ENCODE results near the gene IL12RB2. TPM values are rescaled to one million over a fixed set of nuclear protein-coding genes. Genes with fewer than 3 reads are reported as not detected.

The IL12RB2 gene
- total and polyA plus RNA-seq, 2 donors (not counting 3 experiments of a cell fraction or from before 2014, with no cell fraction given): 0.42 TPM; not detected in 1

DNA sequence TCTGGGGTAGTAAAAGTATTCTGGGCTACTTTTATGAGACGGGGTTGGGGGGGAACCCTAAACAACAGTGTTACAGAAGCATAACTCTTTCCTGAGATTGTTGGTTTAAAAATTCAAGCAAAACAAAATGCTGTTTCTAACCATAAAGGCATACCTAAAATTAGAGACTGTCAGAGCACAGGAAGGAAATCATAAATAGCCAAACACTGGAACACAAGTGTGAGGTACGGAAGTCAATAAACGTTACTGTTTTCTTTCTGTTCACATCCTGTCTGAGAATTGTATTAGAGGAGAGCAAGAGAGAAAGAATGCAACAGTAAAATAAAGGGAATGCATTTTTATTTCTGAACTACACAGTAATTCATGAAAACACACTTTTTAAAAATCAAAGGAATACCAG, 42.8 kb upstream of the IL12RB2 start:
- peak overlapping the region; percentile 28 for H2AFZ ChIP-seq (ENCODE audit: low read depth, low read length)
- POLR2A ChIA-PET: no interaction called here
- H3K36me3 ChIP-seq (ENCODE audit: control insufficient read depth in 2 of 2, extremely low read depth in 1 of 2, insufficient read depth in 2 of 2, low read length in 2 of 2): no peaks in the 10 kb centered on the region
- dilution Hi-C loops (cut with MboI; ENCODE audit: extremely low pct_ligation_motif_present, low sequenced_read_pairs): no loop called here
- no peaks in the 10 kb centered on the region for H4K20me1 ChIP-seq (replicated peaks; ENCODE audit: control insufficient read depth, extremely low read depth, insufficient read depth, low read length)
- H3K27me3 ChIP-seq (ENCODE audit: control insufficient read depth in 2 of 2, insufficient read depth in 2 of 2, low read length in 2 of 2): no peaks in the 10 kb centered on the region
- no peaks in the 10 kb centered on the region for H3K9me1 ChIP-seq (replicated peaks; ENCODE audit: control insufficient read depth, extremely low read depth, insufficient read depth, low read length)
- peak overlapping the region; percentile 93 for H3K4me2 ChIP-seq (ENCODE audit: insufficient read depth, low read length)
- TF ChIP-seq JUN (IDR thresholded peaks at IDR 0.05; ENCODE audit: borderline replicate concordance, insufficient read depth, insufficient read length, low read depth): peak; percentile 65
- TF ChIP-seq FOS (IDR thresholded peaks at IDR 0.05; ENCODE audit: borderline replicate concordance, insufficient read depth, low read length): no peak
- peak; percentile 22 for TF ChIP-seq POLR2AphosphoS5 (IDR thresholded peaks at IDR 0.05; ENCODE audit: insufficient read depth, low read depth, low read length)
- peaks cover 23% of the 10 kb centered on the region for H3K4me1 ChIP-seq (ENCODE audit: control insufficient read depth, extremely low read depth, insufficient read depth, low read length)
- intact Hi-C loops (cut with micrococcal nuclease): loop anchor here (2.0 to 10.0 kb wide), 2 partner anchors 30 to 460 kb away; no protein-coding TSS in a partner anchor
- H3K4me3 ChIP-seq (replicated peaks in 1 of 3; ENCODE audit: insufficient read depth in 1 of 3, low read depth in 1 of 3, low read length in 3 of 3): peak overlapping the region in 1 of 3 experiments; percentile 43
- no peaks in the 10 kb centered on the region for H3K9me3 ChIP-seq (replicated peaks; ENCODE audit: control insufficient read depth, insufficient read depth, low read length)
- DNase-seq (ENCODE audit: low read depth, low spot score) (peak; percentile 75), FAIRE-seq (peak; percentile 96)
- no TSS peak for BruUV-seq (replicated peaks)
- H3K79me2 ChIP-seq (ENCODE audit: control insufficient read depth, insufficient read depth, low read length): no peaks in the 10 kb centered on the region
- CTCF ChIA-PET: no interaction called here
- H3K27ac ChIP-seq (ENCODE audit: insufficient read depth, low read depth, low read length): peak overlapping the region; percentile 18
- H3K9ac ChIP-seq (replicated peaks; ENCODE audit: extremely low read depth, insufficient read depth, low read length): peak overlapping the region; percentile 27

DNA sequence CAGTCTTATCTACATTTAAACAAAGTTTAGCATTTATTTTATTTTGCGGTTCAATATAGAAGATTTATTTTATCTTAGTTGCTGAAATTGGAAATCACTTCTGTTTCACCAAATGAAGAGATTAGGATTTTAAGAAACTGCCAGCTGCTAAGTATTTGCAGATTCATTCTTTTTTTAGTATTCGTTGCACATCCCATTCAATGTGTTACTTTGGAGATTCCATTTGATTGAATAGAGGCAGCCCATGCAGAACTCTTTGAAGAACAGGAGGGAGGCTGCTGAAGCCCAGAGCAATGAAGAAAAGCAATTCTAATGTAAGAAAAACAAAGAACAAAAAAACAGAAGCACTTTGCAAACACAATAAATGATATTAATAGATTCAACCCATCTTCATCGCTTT, 38.6 kb upstream of the IL12RB2 start:
- H2AFZ ChIP-seq (ENCODE audit: low read depth, low read length): no peak overlapping the region
- no peak overlapping the region for H3K4me2 ChIP-seq (ENCODE audit: insufficient read depth, low read length)
- peaks cover 0 to 3% of the 10 kb centered on the region in 2 experiments for H3K27me3 ChIP-seq (ENCODE audit: control insufficient read depth in 2 of 2, insufficient read depth in 2 of 2, low read length in 2 of 2)
- intact Hi-C loops (cut with micrococcal nuclease): loop anchor here (10.0 kb wide), 1 partner anchor 456 kb away; no protein-coding TSS in a partner anchor
- DNase-seq (ENCODE audit: low read depth, low spot score) (no peak), FAIRE-seq (no peak)
- no peak overlapping the region for H3K27ac ChIP-seq (ENCODE audit: insufficient read depth, low read depth, low read length)
- CTCF ChIA-PET: no interaction called here
- TF ChIP-seq EZH2 (IDR thresholded peaks at IDR 0.05; ENCODE audit: borderline replicate concordance, low read depth, low read length, severe bottlenecking) (no peak), FOS (IDR thresholded peaks at IDR 0.05; ENCODE audit: borderline replicate concordance, insufficient read depth, low read length) (no peak), POLR2A (IDR thresholded peaks at IDR 0.05; ENCODE audit: low read depth, low read length) (no peak), MYC (IDR thresholded peaks at IDR 0.05; ENCODE audit: low read depth, low read length) (no peak), JUN (IDR thresholded peaks at IDR 0.05; ENCODE audit: borderline replicate concordance, insufficient read depth, insufficient read length, low read depth) (no peak), GATA2 (IDR thresholded peaks at IDR 0.05; ENCODE audit: insufficient read depth, insufficient read length, low read depth, low read length) (no peak), POLR2AphosphoS5 (IDR thresholded peaks at IDR 0.05; ENCODE audit: insufficient read depth, low read depth, low read length) (no peak)
- TF ChIP-seq, protein P1, sequence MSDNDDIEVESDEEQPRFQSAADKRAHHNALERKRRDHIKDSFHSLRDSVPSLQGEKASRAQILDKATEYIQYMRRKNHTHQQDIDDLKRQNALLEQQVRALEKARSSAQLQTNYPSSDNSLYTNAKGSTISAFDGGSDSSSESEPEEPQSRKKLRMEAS (IDR thresholded peaks at IDR 0.05; ENCODE audit: insufficient read depth, insufficient read length): no peak
- TF ChIP-seq, protein P2, sequence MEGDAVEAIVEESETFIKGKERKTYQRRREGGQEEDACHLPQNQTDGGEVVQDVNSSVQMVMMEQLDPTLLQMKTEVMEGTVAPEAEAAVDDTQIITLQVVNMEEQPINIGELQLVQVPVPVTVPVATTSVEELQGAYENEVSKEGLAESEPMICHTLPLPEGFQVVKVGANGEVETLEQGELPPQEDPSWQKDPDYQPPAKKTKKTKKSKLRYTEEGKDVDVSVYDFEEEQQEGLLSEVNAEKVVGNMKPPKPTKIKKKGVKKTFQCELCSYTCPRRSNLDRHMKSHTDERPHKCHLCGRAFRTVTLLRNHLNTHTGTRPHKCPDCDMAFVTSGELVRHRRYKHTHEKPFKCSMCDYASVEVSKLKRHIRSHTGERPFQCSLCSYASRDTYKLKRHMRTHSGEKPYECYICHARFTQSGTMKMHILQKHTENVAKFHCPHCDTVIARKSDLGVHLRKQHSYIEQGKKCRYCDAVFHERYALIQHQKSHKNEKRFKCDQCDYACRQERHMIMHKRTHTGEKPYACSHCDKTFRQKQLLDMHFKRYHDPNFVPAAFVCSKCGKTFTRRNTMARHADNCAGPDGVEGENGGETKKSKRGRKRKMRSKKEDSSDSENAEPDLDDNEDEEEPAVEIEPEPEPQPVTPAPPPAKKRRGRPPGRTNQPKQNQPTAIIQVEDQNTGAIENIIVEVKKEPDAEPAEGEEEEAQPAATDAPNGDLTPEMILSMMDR (IDR thresholded peaks at IDR 0.05; ENCODE audit: extremely low read depth in 1 of 2, insufficient read depth in 1 of 2, low read depth in 1 of 2, low read length in 2 of 2): no peak
- no peak overlapping the region for H3K4me3 ChIP-seq (replicated peaks in 1 of 3; ENCODE audit: insufficient read depth in 1 of 3, low read depth in 1 of 3, low read length in 3 of 3)
- no TSS peak for BruUV-seq (replicated peaks)
- no peaks in the 10 kb centered on the region for H4K20me1 ChIP-seq (replicated peaks; ENCODE audit: control insufficient read depth, extremely low read depth, insufficient read depth, low read length)
- peaks cover 19% of the 10 kb centered on the region for H3K4me1 ChIP-seq (ENCODE audit: control insufficient read depth, extremely low read depth, insufficient read depth, low read length)
- H3K79me2 ChIP-seq (ENCODE audit: control insufficient read depth, insufficient read depth, low read length): no peaks in the 10 kb centered on the region
- H3K9me1 ChIP-seq (replicated peaks; ENCODE audit: control insufficient read depth, extremely low read depth, insufficient read depth, low read length): no peaks in the 10 kb centered on the region
- dilution Hi-C loops (cut with MboI; ENCODE audit: extremely low pct_ligation_motif_present, low sequenced_read_pairs): no loop called here
- no peak overlapping the region for H3K9ac ChIP-seq (replicated peaks; ENCODE audit: extremely low read depth, insufficient read depth, low read length)
- POLR2A ChIA-PET: no interaction called here
- H3K9me3 ChIP-seq (replicated peaks; ENCODE audit: control insufficient read depth, insufficient read depth, low read length): no peaks in the 10 kb centered on the region
- H3K36me3 ChIP-seq (ENCODE audit: control insufficient read depth in 2 of 2, extremely low read depth in 1 of 2, insufficient read depth in 2 of 2, low read length in 2 of 2): no peaks in the 10 kb centered on the region

Measured in endothelial cell of umbilical vein (primary cell).